ENCODE data around the gene EFEMP2. TPM values are rescaled to one million over a fixed set of nuclear protein-coding genes. Genes with fewer than 3 reads are reported as not detected.

EFEMP2 gene
- total RNA-seq, 1 donor from 2014 or later, result 97.3 TPM

DNA sequence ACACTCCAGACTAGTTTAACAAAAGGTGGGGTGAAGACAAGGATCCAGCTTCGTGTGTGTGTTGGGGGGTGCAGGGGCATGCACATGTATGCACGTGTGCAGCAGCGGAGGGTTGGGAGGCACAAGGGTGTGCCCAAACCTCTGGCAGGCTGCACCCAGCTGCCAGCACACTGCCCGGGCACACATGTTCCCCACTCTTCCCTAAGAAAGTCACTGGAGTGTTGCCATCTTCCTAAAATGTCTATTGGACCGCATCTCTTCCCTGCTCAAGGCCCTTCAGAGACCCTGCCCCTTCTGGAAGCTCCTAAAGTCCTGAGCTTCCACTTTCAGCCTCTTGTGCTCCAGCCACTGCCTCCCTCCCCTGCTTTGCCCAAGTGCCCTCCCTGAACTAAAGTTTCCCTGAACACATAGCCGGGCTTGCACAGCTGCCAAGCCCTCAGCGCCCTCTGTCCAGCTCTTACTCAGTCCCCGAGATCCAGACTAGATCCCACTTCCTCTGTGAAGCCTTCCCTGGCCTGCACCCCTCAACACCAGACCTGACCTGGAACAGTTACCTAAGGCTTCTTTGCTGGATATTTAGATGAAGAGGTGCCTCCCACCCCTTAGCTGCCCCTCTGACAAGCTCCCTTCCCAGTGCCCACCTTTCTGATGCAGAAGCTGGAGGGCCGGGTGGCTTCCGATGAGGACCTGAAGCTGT, 20.6 kb downstream of the EFEMP2 start:
- Histone ChIP-seq H3K36me3 (ENCODE audit: insufficient read depth, low read length) (peaks cover 37% of the 10 kb centered on the region), H3K27ac (ENCODE audit: low read depth, low read length) (no peak overlapping the region), H4K20me1 (ENCODE audit: insufficient read depth, low read length) (peaks cover 65% of the 10 kb centered on the region), H3K4me1 (ENCODE audit: insufficient read depth, low read length) (peaks cover 13% of the 10 kb centered on the region), H3K27me3 (ENCODE audit: insufficient read depth, low read length) (no peaks in the 10 kb centered on the region), H3K4me3 (ENCODE audit: insufficient read depth, low read depth, low read length) (no peak overlapping the region), H3K79me2 (ENCODE audit: insufficient read depth, low read length) (peaks cover 40% of the 10 kb centered on the region), H2AFZ (ENCODE audit: low read depth, low read length) (no peak overlapping the region), H3K4me2 (ENCODE audit: low read length) (no peak overlapping the region), H3K9me3 (ENCODE audit: insufficient read depth, low read depth, low read length) (no peaks in the 10 kb centered on the region), H3K9ac (ENCODE audit: low read length) (no peak overlapping the region)
- Mint-ChIP-seq H3K36me3 (ENCODE audit: low read depth, unreplicated experiment) (peaks cover 43% of the 10 kb centered on the region), H3K9me3 (ENCODE audit: unreplicated experiment) (no peaks in the 10 kb centered on the region), H3K27ac (ENCODE audit: unreplicated experiment) (peak overlapping the region; percentile 88), H3K27me3 (ENCODE audit: low read depth, unreplicated experiment) (peaks cover 4% of the 10 kb centered on the region), H3K4me1 (ENCODE audit: low read depth, unreplicated experiment) (peaks cover 44% of the 10 kb centered on the region), H3K4me3 (ENCODE audit: unreplicated experiment) (peak overlapping the region; percentile 57)
- FAIRE-seq, result no peak
- DNase-seq (ENCODE audit: low read depth), result no peak
- TF ChIP-seq, protein P1, sequence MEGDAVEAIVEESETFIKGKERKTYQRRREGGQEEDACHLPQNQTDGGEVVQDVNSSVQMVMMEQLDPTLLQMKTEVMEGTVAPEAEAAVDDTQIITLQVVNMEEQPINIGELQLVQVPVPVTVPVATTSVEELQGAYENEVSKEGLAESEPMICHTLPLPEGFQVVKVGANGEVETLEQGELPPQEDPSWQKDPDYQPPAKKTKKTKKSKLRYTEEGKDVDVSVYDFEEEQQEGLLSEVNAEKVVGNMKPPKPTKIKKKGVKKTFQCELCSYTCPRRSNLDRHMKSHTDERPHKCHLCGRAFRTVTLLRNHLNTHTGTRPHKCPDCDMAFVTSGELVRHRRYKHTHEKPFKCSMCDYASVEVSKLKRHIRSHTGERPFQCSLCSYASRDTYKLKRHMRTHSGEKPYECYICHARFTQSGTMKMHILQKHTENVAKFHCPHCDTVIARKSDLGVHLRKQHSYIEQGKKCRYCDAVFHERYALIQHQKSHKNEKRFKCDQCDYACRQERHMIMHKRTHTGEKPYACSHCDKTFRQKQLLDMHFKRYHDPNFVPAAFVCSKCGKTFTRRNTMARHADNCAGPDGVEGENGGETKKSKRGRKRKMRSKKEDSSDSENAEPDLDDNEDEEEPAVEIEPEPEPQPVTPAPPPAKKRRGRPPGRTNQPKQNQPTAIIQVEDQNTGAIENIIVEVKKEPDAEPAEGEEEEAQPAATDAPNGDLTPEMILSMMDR (IDR thresholded peaks at IDR 0.05; ENCODE audit: insufficient read depth, low read depth, low read length), result no peak
- TF ChIP-seq EZH2 (IDR thresholded peaks at IDR 0.05; ENCODE audit: insufficient read depth, low read length), result no peak

DNA sequence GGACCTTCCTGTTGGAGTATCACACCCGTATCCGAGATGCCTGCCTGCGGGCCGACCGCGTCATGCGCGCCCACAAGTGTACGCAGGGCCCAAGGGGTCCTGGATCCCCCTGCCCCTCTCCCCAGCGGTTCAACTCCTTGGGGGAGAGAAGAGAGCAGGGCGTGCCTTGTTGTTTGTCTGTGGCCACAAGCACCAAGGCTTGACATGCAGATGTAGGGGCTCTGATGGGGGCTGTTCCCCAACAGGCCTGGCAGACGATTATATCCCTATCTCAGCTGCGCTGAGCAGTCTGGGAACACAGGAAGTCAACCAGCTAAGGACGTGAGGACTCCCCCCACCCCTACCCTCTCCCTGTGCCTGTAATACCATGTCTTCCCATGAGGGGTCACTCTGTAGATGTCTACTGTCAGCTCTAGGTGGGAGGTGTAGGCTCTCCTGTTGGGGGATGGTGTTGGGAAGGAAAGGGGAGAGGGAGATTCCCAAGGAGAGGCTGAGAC, 21.5 kb downstream of the EFEMP2 start:
- peaks cover 57% of the 10 kb centered on the region for H4K20me1 ChIP-seq (ENCODE audit: insufficient read depth, low read length)
- H3K79me2 ChIP-seq (ENCODE audit: insufficient read depth, low read length), result peaks cover 32% of the 10 kb centered on the region
- DNase-seq (ENCODE audit: low read depth) (no peak), FAIRE-seq (no peak)
- peaks cover 37% of the 10 kb centered on the region for H3K36me3 Mint-ChIP-seq (ENCODE audit: low read depth, unreplicated experiment)
- no peak for TF ChIP-seq EZH2 (IDR thresholded peaks at IDR 0.05; ENCODE audit: insufficient read depth, low read length)
- TF ChIP-seq, protein P1 (IDR thresholded peaks at IDR 0.05; ENCODE audit: insufficient read depth, low read depth, low read length), result peak; percentile 52
- H3K4me2 ChIP-seq (ENCODE audit: low read length), result no peak overlapping the region
- no peak overlapping the region for H3K4me3 Mint-ChIP-seq (ENCODE audit: unreplicated experiment)
- no peak overlapping the region for H3K9ac ChIP-seq (ENCODE audit: low read length)
- no peaks in the 10 kb centered on the region for H3K27me3 ChIP-seq (ENCODE audit: insufficient read depth, low read length)
- H2AFZ ChIP-seq (ENCODE audit: low read depth, low read length), result no peak overlapping the region
- H3K36me3 ChIP-seq (ENCODE audit: insufficient read depth, low read length), result peaks cover 31% of the 10 kb centered on the region
- H3K4me1 ChIP-seq (ENCODE audit: insufficient read depth, low read length), result peaks cover 9% of the 10 kb centered on the region
- peak overlapping the region; percentile 88 for H3K27ac Mint-ChIP-seq (ENCODE audit: unreplicated experiment)
- peaks cover 4% of the 10 kb centered on the region for H3K27me3 Mint-ChIP-seq (ENCODE audit: low read depth, unreplicated experiment)
- H3K9me3 Mint-ChIP-seq (ENCODE audit: unreplicated experiment), result no peaks in the 10 kb centered on the region
- peaks cover 40% of the 10 kb centered on the region for H3K4me1 Mint-ChIP-seq (ENCODE audit: low read depth, unreplicated experiment)
- no peaks in the 10 kb centered on the region for H3K9me3 ChIP-seq (ENCODE audit: insufficient read depth, low read depth, low read length)
- no peak overlapping the region for H3K27ac ChIP-seq (ENCODE audit: low read depth, low read length)
- no peak overlapping the region for H3K4me3 ChIP-seq (ENCODE audit: insufficient read depth, low read depth, low read length)
